ENCODE results near the gene ADCK1. TPM values are rescaled to one million over a fixed set of nuclear protein-coding genes. Genes with fewer than 3 reads are reported as not detected.

Gene ADCK1
- total RNA-seq, 4 donors from 2014 or later = 4.4 to 9.4 (median 7.5) TPM

- DNase-seq (ENCODE audit: low spot score in 2 of 2) = no peak
- Histone ChIP-seq H3K4me3 (no peak overlapping the region), H3K4me1 (no peaks in the 10 kb centered on the region), H3K9me3 (no peaks in the 10 kb centered on the region), H3K27me3 (no peaks in the 10 kb centered on the region), H3K27ac (no peak overlapping the region), H3K36me3 (peaks cover 0 to 47% (median 0%) of the 10 kb centered on the region in 3 donors)
- TF ChIP-seq EP300 (IDR thresholded peaks at IDR 0.05) (no peak), POLR2A (IDR thresholded peaks at IDR 0.05) (no peak), CTCF (IDR thresholded peaks at IDR 0.05) (no peak)
- WGBS, 2 donors = 78 to 91% methylated on average over 8 of the region's 8 CpGs
These were observed 104.2 kb downstream of the ADCK1 start for GRCh38 chr14:77903937-77904617.

- Histone ChIP-seq H3K36me3 (peaks cover 0 to 27% (median 0%) of the 10 kb centered on the region in 3 donors), H3K9me3 (no peaks in the 10 kb centered on the region), H3K27ac (no peak overlapping the region), H3K4me1 (no peaks in the 10 kb centered on the region), H3K27me3 (no peaks in the 10 kb centered on the region), H3K4me3 (no peak overlapping the region)
- TF ChIP-seq CTCF (IDR thresholded peaks at IDR 0.05) (no peak), EP300 (IDR thresholded peaks at IDR 0.05) (no peak), POLR2A (IDR thresholded peaks at IDR 0.05) (no peak)
- whole genome bisulfite sequencing, 2 donors = 89 to 98% methylated on average over 1 of the region's 1 CpG
- no peak for DNase-seq (ENCODE audit: low spot score in 2 of 2)
These were observed 106.5 kb downstream of the ADCK1 start for GRCh38 chr14:77906446-77906845.

- H3K36me3 ChIP-seq = peaks cover 0 to 18% (median 0%) of the 10 kb centered on the region in 3 donors
- no peak for DNase-seq (ENCODE audit: low spot score in 2 of 2)
- no peak overlapping the region for H3K4me3 ChIP-seq
- no peaks in the 10 kb centered on the region for H3K27me3 ChIP-seq
- 87 to 92% methylated on average over 4 of the region's 4 CpGs for WGBS, 2 donors
- H3K9me3 ChIP-seq = no peaks in the 10 kb centered on the region
- no peak for TF ChIP-seq CTCF (IDR thresholded peaks at IDR 0.05)
- no peak for TF ChIP-seq POLR2A (IDR thresholded peaks at IDR 0.05)
- no peak for TF ChIP-seq EP300 (IDR thresholded peaks at IDR 0.05)
- no peaks in the 10 kb centered on the region for H3K4me1 ChIP-seq
- H3K27ac ChIP-seq = no peak overlapping the region
These were observed 108.9 kb downstream of the ADCK1 start for GRCh38 chr14:77908847-77909246.

GRCh38 chr14:77909911-77910310 is 110.0 kb downstream of the ADCK1 start:
- TF ChIP-seq POLR2A (IDR thresholded peaks at IDR 0.05) = no peak
- TF ChIP-seq CTCF (IDR thresholded peaks at IDR 0.05) = no peak
- no peak for DNase-seq (ENCODE audit: low spot score in 2 of 2)
- Histone ChIP-seq H3K36me3 (peaks cover 0 to 13% (median 0%) of the 10 kb centered on the region in 3 donors), H3K27ac (peak overlapping the region in 1 of 4 donors; percentile 64), H3K4me3 (no peak overlapping the region), H3K27me3 (no peaks in the 10 kb centered on the region), H3K9me3 (no peaks in the 10 kb centered on the region), H3K4me1 (no peaks in the 10 kb centered on the region)
- WGBS, 2 donors = 25 to 49% methylated on average over 3 of the region's 3 CpGs

GRCh38 chr14:77910506-77910905 is 110.6 kb downstream of the ADCK1 start:
- Histone ChIP-seq H3K27ac (peak overlapping the region in 1 of 4 donors; percentile 64), H3K9me3 (no peaks in the 10 kb centered on the region), H3K36me3 (peaks cover 0 to 8% (median 0%) of the 10 kb centered on the region in 3 donors), H3K4me1 (no peaks in the 10 kb centered on the region), H3K4me3 (no peak overlapping the region), H3K27me3 (no peaks in the 10 kb centered on the region)
- WGBS, 2 donors = 87 to 91% methylated on average over 8 of the region's 8 CpGs
- TF ChIP-seq EP300 (IDR thresholded peaks at IDR 0.05) (no peak), CTCF (IDR thresholded peaks at IDR 0.05) (no peak), POLR2A (IDR thresholded peaks at IDR 0.05) (no peak)
- DNase-seq (ENCODE audit: low spot score in 2 of 2) = no peak
